ENCODE data around the gene ZBTB7C. TPM values are rescaled to one million over a fixed set of nuclear protein-coding genes. Genes with fewer than 3 reads are reported as not detected.

ZBTB7C gene
- total RNA-seq (2012; rRNA removed) = not detected in 2 replicates
- polyA plus RNA-seq (2012; rRNA removed) = not detected in 2 replicates
- polyA plus RNA-seq (2012; cell fraction: cytosol; rRNA removed) = not detected in 2 replicates
- polyA plus RNA-seq (2012; cell fraction: nucleus; rRNA removed; ENCODE audit: low replicate concordance) = not detected in 2 replicates
- Bru-seq, nascent RNA = percentile 4 among the genes with signal in this experiment
- percentile 6 among the genes with signal in this experiment for BruChase-seq, experiment 1, labeled RNA remaining after a 6-hour chase
- percentile 5 among the genes with signal in this experiment for BruChase-seq, experiment 2, labeled RNA remaining after a 2-hour chase
- long read RNA-seq = 0 reads

DNA sequence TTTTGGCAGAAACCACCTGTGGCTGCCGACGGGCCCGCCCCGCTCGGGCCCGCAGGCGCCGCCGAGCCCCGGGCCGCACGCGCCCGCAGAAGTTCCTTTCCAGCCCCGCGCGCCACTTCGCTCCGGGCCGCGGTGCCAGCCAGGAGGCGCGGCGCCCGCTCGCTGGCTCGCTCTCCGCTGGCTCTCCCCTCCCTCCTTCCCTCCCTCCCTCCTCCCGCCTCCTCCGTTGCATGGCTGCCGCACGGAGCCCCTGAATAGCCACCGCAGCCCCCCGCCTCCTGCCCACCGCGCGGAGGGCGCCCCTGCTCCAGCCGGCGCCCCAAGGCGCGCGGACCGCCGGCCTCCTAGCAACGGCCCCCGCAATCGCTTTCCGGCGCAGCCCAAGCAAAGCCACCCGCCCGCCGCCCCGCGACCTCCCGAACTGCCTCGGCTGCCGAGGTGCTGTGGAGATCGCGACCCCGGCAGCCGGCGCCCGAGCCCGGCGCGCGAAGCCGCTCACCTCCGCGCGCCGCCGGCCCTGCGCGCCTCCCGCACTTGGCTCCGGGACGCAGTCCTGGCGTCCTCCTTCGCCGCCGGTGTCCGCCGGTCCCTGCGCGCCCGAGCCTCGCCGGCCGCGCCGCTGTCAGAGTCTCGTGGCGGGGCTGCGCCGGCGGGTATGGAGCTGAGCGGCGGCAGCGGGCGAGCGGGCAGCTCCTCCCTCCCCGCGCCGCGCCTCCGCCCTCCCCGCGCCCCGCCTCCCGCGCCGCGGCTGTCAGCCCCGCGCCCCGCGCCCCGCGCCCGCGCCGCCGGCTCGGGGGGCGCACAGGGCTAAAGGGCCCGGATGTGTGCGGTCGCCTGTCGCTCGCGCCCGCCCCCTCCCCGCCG lies at the start of gene ZBTB7C:
TSS of gene ZBTB7C (minus strand) at position 657 of the 864 bp plus-strand sequence.
- TF ChIP-seq SMC3 (IDR thresholded peaks at IDR 0.05; ENCODE audit: low read depth, low read length) (no peak), MXI1 (IDR thresholded peaks at IDR 0.05; ENCODE audit: borderline replicate concordance, low read depth, low read length) (peak; percentile 38; the same call in 1 of the 2 replicates), RAD21 (IDR thresholded peaks at IDR 0.05; ENCODE audit: low read length) (no peak)
- Histone ChIP-seq H3K9me3 (ENCODE audit: control insufficient read depth, insufficient read depth, low read length) (no peaks in the 10 kb centered on the region; the same call in 1 of the 2 replicates), H3K36me3 (ENCODE audit: control insufficient read depth, insufficient read depth, low read length) (no peaks in the 10 kb centered on the region), H3K23ac (ENCODE audit: low read depth, low read length) (0 out of 2 replicates have a peak within 1 kb of the TSS, but pooled peaks have one; percentile 4), H2AK5ac (ENCODE audit: low read depth, low read length) (no peak within 1 kb of the TSS), H3K14ac (replicated peaks; ENCODE audit: low read depth, low read length) (no peak within 1 kb of the TSS), H2AK9ac (replicated peaks; ENCODE audit: low read depth, low read length, poor library complexity) (peak within 1 kb of the TSS; percentile 34), H3K18ac (ENCODE audit: low read depth, low read length) (no peak within 1 kb of the TSS), H3K56ac (ENCODE audit: extremely low read depth, insufficient read depth, low read length) (no peak within 1 kb of the TSS), H2BK15ac (ENCODE audit: low read depth, low read length) (no peak within 1 kb of the TSS), H4K20me1 (ENCODE audit: insufficient read depth, low read length) (no peaks in the 10 kb centered on the region), H2BK20ac (ENCODE audit: low read depth, low read length) (no peak within 1 kb of the TSS), H3K27me3 (ENCODE audit: control insufficient read depth, insufficient read depth, low read length) (peaks cover 42% of the 10 kb centered on the region), H3K27ac (ENCODE audit: insufficient read depth, low read length) (no peak within 1 kb of the TSS), H4K8ac (ENCODE audit: low read depth in 2 of 2, low read length in 2 of 2) (no peak within 1 kb of the TSS), H2BK5ac (ENCODE audit: low read depth, low read length, poor library complexity, severe bottlenecking) (no peak within 1 kb of the TSS), H2BK120ac (ENCODE audit: low read depth, low read length) (no peak within 1 kb of the TSS), H3K4me3 (ENCODE audit: insufficient read depth, low read depth, low read length) (peak within 1 kb of the TSS; percentile 49), H2AFZ (replicated peaks; ENCODE audit: low read length, poor library complexity) (peak within 1 kb of the TSS; percentile 95), H4K91ac (ENCODE audit: insufficient read depth, low read depth, low read length) (no peak within 1 kb of the TSS), H4K5ac (ENCODE audit: low read depth, low read length) (no peak within 1 kb of the TSS), H3K4me2 (ENCODE audit: low read depth, low read length) (peak within 1 kb of the TSS; percentile 58), H3K4me1 (ENCODE audit: control insufficient read depth, insufficient read depth, low read length) (no peaks in the 10 kb centered on the region; the same call in 1 of the 2 replicates), H3K9ac (ENCODE audit: low read depth, low read length) (no peak within 1 kb of the TSS), H3K4ac (ENCODE audit: low read depth, low read length) (no peak within 1 kb of the TSS), H3K9me1 (ENCODE audit: insufficient read depth, low read length) (no peaks in the 10 kb centered on the region; the same call in 1 of the 2 replicates), H3K79me1 (ENCODE audit: low read depth in 1 of 2, low read length in 2 of 2) (no peaks in the 10 kb centered on the region)
- intact Hi-C loops (cut with micrococcal nuclease) (no loop called here), in situ Hi-C loops (cut with MboI; ENCODE audit: low sequenced_read_pairs) (no loop called here), dilution Hi-C loops (cut with HindIII; ENCODE audit: low sequenced_read_pairs, unreplicated experiment) (no loop called here)
- no TSS peak for BruUV-seq (replicated peaks)
- DNase-seq = no peak
- 0% methylated on average over 52 of the region's 136 CpGs; no CpG with 5 or more reads in 1 of the 2 experiments for WGBS, 2 experiments (ENCODE audit: extremely low coverage in 2 of 2, insufficient read length in 1 of 2)
- ChIA-PET POLR2A (ENCODE audit: unreplicated experiment) (no interaction called here), CTCF (no interaction called here)
- peak; percentile 46 for ATAC-seq (ENCODE audit: low read depth)
